ENCODE results near the gene STPG2. TPM values are rescaled to one million over a fixed set of nuclear protein-coding genes. Genes with fewer than 3 reads are reported as not detected.

STPG2 gene
- total and polyA plus RNA-seq, 2 donors (not counting 3 experiments of a cell fraction or from before 2014, with no cell fraction given): not detected

DNA sequence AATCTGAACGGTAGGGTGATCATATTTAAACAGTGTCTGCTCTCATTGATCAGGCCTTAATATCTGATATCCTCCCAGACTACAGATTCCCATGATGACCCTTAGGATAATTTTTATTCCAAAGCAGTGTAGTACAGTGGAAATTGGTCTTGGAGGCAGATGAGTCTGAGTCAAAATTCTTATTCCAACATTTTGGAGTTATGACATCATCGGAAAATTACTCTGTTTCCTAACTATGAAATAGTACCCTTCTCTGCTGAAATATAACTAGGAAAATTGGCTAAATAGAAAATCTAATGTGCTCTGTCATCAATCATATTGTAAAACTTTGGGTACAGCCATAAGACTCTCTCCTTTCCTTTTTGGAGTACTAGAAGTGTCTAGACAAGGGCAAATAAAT is 583.3 kb downstream of the STPG2 start:
- Histone ChIP-seq H3K9me1 (replicated peaks; ENCODE audit: control insufficient read depth, extremely low read depth, insufficient read depth, low read length) (no peaks in the 10 kb centered on the region), H3K9me3 (replicated peaks; ENCODE audit: control insufficient read depth, insufficient read depth, low read length) (no peaks in the 10 kb centered on the region), H3K36me3 (ENCODE audit: control insufficient read depth in 2 of 2, extremely low read depth in 1 of 2, insufficient read depth in 2 of 2, low read length in 2 of 2) (no peaks in the 10 kb centered on the region), H3K9ac (replicated peaks; ENCODE audit: extremely low read depth, insufficient read depth, low read length) (no peak overlapping the region), H4K20me1 (replicated peaks; ENCODE audit: control insufficient read depth, extremely low read depth, insufficient read depth, low read length) (no peaks in the 10 kb centered on the region), H3K4me3 (replicated peaks in 1 of 3; ENCODE audit: insufficient read depth in 1 of 3, low read depth in 1 of 3, low read length in 3 of 3) (no peak overlapping the region), H2AFZ (ENCODE audit: low read depth, low read length) (no peak overlapping the region), H3K27me3 (ENCODE audit: control insufficient read depth in 2 of 2, insufficient read depth in 2 of 2, low read length in 2 of 2) (no peaks in the 10 kb centered on the region), H3K79me2 (ENCODE audit: control insufficient read depth, insufficient read depth, low read length) (no peaks in the 10 kb centered on the region), H3K4me2 (ENCODE audit: insufficient read depth, low read length) (no peak overlapping the region), H3K4me1 (ENCODE audit: control insufficient read depth, extremely low read depth, insufficient read depth, low read length) (no peaks in the 10 kb centered on the region), H3K27ac (ENCODE audit: insufficient read depth, low read depth, low read length) (no peak overlapping the region)
- FAIRE-seq (no peak), DNase-seq (ENCODE audit: low read depth, low spot score) (no peak)
- dilution Hi-C loops (cut with MboI; ENCODE audit: extremely low pct_ligation_motif_present, low sequenced_read_pairs) (no loop called here), intact Hi-C loops (cut with micrococcal nuclease) (no loop called here)
- BruUV-seq (replicated peaks): no TSS peak
- CTCF ChIA-PET: no interaction called here
- POLR2A ChIA-PET: no interaction called here
- TF ChIP-seq MAX (IDR thresholded peaks at IDR 0.05; ENCODE audit: insufficient read depth, insufficient read length) (no peak), EZH2 (IDR thresholded peaks at IDR 0.05; ENCODE audit: borderline replicate concordance, low read depth, low read length, severe bottlenecking) (no peak), POLR2AphosphoS5 (IDR thresholded peaks at IDR 0.05; ENCODE audit: insufficient read depth, low read depth, low read length) (no peak), FOS (IDR thresholded peaks at IDR 0.05; ENCODE audit: borderline replicate concordance, insufficient read depth, low read length) (no peak), POLR2A (IDR thresholded peaks at IDR 0.05; ENCODE audit: low read depth, low read length) (no peak), JUN (IDR thresholded peaks at IDR 0.05; ENCODE audit: borderline replicate concordance, insufficient read depth, insufficient read length, low read depth) (no peak), GATA2 (IDR thresholded peaks at IDR 0.05; ENCODE audit: insufficient read depth, insufficient read length, low read depth, low read length) (no peak), MYC (IDR thresholded peaks at IDR 0.05; ENCODE audit: low read depth, low read length) (no peak), CTCF (IDR thresholded peaks at IDR 0.05; ENCODE audit: extremely low read depth in 1 of 2, insufficient read depth in 1 of 2, low read depth in 1 of 2, low read length in 2 of 2) (no peak)

Data from endothelial cell of umbilical vein (primary cell).